ENCODE measurements around the gene NFIC. TPM values are rescaled to one million over a fixed set of nuclear protein-coding genes. Genes with fewer than 3 reads are reported as not detected.
"Not testable (repeated sequence)": the region's sequence is repeated elsewhere in the genome, so short reads cannot be mapped to it uniquely, and the experiment has no call there.

The NFIC gene
- total RNA-seq, 1 experiment from 2014 or later: 56.9 TPM

DNA sequence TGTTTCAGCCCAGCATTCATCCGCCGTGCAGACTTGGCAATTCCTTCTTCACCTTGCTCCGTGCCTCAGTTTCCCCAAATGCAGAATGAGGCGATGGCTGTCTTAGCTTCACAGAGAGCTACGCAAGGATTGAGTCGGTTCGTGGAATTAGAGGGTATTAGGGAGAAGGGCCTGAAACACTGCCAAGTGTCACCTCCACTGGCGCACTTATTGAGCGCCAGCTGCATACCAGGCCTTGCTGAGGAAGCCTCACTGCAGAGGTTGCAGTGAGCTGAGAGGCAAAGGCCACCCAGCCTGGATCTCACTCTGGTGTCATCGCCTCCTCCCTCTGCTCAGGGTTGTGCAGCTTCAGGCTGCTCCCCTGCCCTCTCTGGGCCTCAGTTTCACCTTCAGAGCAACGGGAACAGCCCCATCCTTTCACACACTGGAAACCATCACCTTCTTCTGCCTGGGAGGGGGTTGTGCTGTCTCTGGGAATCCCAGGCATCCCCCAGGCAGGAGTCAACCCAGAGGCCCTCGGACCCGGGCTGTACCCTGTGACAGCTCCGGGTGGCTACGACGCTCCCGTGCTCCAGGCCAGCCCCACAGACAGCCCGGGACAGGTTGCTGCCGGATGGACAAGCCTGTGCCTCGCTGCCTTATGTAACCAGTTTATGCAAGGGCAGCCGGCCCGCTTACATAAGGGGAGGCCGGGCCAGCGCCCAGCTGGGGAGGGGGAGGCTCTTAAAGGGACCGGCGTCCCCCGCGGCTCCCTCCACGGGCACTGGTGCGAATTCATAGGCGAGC lies 31.9 kb downstream of the NFIC start:
- no peak for DNase-seq (ENCODE audit: low read depth)

DNA sequence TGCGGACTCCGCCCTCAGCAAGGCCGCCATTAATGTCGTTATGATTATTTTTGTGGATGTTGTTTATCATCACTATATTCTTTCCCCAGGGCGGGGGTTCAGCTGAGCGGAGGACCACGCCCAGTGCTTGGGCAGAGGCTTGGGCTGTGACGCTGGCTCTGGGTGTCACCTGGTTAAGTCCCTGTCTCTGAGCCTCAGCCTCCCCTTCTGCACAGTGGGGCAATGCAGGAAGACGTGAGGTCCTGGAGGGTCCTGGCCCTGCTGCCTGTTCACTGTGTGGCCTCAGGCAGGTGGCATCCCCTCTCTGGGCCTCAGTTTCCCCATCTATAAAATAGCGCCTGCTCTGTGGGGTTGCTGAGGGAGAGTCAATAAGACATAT lies 32.5 kb downstream of the NFIC start:
- no peak for DNase-seq (ENCODE audit: low read depth)

DNA sequence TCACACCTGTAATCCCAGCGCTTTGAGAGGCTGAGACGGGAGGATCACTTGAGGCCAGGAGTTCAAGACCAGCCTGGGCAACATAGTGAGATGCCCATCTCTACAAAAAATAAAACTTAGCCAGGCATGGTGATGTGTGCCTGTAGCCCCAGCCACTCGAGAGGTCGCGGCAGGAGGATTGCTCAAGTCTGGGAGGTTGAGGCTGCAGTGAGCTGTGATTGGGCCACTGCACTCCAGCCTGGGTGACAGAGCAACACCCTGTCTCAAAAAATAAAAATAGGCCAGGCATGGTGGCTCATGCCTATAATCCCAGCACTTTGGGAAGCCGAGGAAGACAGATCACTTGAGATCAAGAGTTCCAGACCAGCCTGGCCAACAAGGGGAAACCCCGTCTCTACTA lies 32.9 kb downstream of the NFIC start:
- not testable (repeated sequence) for DNase-seq (ENCODE audit: low read depth)

DNA sequence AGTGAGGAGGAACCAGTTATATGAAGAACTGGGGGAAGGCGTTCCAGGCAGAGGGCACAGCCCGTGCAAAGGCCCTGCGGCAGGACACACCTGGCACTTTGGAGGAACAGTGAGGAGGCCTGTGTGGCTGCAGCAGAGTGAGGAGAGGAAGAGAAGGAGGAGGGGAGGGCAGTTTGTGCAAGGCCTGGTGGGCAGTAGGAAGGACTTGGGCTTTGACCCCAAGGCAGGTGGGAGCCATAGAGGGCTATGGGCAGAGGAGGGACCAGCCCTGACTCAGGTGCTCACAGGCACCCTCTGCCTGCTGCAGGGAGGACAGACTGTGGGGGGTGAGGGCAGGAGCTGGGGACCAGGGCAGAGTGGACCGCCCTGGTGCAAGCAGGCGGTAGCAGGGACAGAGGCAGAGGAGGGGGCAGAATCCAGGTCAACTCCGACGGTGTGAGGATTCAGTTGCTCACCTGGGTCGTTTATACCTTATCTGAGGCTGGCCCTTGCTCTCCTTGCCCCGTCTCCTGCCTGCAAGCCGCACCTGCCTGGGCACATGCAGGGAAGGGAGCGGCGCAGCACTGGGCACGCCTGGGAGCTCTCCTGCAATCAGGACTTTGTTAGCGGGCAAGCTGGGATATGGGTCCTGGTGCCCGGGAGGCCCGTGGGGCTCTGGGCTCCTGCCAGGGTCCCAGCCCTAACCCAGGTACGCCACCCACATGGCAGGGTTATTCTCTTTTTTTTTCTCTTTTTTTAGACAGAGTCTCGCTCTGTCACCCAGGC lies 34.8 kb downstream of the NFIC start:
- DNase-seq (ENCODE audit: low read depth): no peak

DNA sequence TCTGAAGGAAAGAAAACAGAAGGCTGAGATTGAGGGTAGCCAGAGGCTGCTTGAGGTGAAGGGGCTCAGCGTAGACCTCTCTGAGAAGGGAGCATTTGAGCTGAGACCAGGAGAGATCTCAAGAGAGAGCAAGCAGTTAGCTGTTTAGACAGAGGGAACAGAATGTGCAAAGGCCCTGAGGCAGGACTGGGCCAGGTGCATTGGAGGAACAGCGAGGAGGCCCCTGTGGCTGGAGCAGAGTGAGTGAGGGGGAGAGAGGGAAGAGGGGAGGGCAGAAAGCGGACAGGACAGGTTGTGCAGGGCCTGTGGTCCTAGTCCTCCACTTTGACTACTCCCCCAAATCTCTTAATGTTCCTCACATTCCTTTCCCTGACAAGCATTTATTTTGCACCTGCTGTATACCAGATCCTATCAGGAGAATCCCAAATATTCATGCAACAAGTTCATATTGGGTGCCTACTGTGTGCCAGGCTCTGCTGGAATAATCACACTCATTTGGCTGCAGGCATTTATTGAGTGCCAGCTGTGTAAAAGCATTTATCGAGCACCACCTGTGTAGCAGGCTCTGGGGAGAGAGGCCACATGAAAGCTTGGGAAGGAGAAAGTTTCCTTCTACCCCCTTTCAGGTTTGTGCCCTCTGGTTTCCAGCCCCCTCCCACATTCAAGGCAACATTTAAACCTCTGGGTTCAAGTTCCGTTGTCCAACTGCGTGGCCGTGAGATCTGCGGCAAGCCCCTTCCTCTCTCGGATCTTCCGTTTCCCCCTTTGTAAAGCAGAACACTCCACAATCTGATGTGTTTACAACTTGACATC lies 36.5 kb downstream of the NFIC start:
- DNase-seq (ENCODE audit: low read depth): no peak

DNA sequence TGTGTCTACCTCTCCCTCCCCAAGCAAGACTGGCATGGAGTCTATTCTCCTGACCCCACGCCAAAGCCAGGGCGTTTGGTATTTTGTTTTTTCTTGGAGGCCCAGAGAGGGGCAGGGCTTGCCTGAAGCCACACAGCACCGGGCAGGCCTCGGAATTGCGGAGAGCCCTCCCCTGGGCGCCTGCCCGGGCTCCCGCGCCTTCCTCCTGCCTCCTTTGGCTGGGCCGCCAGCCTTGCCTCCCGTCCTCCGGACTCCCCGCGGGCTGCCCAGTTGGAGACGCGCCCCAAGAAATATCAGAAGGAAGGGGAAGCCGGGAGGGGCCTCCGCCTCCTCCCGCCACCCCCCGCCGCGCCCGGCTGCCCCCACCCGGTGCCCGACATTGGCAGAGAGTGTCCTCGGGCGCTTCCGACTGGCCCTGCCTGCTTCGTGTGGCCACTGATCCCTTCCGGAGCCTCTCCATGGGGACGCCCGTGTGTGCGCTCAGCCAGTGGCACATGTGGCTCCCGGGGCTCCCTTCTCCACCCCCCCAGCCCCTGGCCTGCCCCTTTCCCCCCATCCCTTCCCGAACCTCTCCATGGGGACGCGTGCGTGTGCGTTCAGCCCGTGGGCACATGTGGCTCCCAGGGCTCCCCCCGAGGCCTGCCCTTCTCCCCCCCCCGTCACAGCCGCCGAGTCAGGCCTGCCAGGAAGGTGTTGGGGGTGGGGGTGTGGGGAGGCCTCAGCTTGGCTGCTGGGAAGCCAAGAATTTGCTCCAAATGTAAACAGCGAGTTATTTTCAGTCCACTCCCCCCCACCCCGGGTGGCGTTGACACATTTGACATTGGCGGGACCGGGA lies 37.3 kb downstream of the NFIC start:
- DNase-seq (ENCODE audit: low read depth): peak; percentile 91

DNA sequence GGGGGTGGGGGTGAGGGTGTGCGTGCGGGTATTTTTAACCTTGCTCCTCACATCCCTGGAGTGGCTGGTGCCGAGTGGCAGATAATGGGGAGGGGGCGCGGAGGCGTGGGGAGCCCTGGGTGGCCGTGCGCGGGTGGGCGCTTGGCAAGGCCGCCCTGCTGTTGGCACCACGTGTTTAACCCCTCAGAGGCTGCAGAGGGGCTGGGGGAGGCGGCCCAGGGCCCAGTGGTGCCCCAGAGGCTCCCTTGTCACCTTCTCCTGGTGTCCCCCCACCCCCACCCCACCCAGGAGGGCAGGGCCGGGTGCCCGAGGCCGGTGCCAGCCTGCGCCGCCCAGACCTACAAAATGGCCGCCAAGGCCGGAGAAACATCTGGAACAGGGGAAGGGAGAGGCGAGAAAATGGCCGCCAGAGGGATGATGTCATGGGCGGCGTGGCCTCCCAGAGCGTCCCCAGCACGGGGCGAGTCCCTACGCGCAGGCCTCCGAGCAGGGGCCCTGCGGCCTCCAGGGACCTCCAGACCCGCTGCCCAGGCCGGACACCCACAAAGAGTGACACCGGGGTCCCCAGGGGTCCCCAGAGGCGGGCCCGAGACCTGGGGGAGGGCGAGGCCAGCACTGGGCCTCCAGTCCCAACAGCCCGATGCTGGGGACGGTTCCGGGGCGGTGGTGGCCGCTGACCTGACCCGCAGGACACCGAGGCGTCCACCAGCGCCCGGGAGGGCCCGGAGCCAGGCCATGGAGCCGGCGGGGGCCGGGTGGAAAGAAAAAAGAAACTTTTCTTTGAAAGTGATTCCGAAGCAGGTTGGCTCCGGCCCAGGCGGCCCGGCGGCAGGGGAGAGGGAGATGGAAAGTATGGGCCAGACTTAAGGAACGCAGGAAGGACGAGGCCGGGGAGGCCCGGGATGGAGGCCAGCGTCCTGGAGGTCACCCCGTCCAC lies 38.2 kb downstream of the NFIC start:
- peak; percentile 29 for DNase-seq (ENCODE audit: low read depth)

DNA sequence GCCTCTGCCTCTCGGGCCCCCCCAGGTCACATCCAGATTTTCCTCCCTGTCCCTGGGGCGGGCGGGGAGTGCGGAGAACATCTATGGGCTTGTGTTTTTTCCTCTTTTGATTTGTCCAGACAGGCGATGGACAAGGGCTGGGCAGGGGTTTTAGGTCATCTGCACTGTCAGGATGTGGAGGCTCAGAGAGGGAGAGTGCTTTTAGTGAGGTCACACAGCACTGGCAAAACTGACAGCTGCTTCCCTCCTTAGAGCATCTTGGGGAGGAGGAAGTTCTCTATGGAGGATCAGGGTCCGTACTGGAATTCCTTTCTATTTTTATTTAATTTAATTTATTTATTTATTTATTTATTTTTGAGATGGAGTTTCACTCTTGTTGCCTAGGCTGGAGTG lies 38.9 kb downstream of the NFIC start:
- DNase-seq (ENCODE audit: low read depth): no peak

DNA sequence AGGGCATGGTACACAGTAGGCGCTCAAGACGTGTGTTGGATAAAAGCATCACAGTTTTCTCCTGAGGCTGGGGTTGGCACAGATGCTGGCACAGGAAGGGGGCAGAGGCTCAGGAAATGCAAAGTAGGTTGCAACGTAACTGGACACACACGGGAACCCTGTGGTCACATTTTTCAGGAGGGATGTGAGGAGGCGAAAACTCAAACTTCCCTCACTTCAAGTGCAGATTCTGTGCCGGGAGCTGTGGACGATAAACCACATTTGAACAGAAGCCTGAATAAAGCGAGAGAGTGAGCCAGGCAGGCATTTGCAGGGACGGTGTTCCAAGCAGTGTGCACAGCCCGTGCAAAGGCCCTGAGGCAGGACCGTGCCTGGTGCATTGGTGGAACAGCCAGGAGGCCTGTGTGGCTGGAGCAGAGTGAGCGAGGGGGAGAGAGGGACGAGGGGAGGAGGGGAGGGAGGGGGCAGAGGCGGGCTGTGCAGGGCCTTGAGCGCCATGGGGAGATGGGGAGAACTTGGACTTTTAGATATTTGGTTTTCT lies 40.3 kb downstream of the NFIC start:
- DNase-seq (ENCODE audit: low read depth): no peak

DNA sequence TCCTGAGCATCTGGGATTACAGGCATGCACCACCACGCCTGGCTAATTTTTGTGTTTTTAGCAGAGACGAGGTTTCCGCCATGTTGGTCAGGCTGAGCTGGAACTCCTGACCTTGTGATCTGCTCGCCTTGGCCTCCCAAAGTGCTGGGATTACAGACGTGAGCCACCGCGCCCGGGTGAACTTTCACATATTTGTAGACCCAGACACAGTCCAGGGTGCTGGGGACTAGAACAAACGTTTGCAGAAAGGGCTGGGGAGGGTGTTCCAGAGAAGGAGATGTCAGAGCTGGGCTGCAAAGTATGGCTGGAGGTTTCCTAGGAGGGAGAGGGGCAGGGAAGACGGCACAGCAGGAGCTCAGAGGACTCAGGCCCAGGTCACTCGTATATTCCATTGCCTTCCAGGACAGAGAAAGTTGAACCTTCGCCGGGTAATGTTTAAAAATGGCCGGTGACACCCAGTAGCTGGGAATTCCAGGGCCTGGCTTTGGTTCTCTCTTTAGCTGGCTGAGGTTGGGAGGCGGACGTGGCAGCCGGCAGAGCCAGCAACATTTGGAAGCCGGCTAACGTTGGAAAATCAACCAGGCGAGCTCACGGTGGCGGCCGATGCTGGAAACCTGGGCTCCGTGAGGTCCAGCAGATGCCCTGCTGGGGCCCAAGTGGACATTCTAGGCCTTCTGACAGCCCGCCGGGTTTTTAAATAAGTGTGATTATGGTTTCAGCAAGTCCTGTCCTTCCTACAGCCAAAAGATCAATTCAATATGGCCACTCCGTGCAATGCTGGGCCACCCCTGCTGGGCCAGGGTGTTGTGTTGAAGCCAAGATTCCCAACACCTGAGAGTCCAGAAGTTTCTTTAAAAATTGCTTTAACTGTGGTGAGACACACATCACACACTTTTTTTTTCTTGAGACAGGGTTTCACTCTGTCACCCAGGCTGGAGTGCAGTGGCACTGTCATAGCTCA lies 41.5 kb downstream of the NFIC start:
- no peak for DNase-seq (ENCODE audit: low read depth)

DNA sequence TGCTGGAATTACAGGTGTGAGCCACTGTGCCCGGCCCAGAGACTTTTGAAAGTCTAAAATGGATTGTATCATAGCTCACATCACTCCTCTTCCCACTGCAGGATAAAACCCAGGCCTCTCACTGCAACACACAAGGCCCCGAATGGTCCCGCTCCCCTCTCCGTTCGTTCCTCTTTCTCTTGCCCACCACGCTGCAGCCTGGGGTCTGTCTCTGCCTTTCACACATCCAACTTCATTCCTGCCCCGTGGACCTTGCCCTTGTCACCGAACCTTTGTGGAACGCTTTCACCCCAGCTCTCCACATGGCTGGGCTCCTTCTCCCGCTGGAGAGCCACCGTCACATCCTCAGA lies 42.6 kb downstream of the NFIC start:
- DNase-seq (ENCODE audit: low read depth): no peak

DNA sequence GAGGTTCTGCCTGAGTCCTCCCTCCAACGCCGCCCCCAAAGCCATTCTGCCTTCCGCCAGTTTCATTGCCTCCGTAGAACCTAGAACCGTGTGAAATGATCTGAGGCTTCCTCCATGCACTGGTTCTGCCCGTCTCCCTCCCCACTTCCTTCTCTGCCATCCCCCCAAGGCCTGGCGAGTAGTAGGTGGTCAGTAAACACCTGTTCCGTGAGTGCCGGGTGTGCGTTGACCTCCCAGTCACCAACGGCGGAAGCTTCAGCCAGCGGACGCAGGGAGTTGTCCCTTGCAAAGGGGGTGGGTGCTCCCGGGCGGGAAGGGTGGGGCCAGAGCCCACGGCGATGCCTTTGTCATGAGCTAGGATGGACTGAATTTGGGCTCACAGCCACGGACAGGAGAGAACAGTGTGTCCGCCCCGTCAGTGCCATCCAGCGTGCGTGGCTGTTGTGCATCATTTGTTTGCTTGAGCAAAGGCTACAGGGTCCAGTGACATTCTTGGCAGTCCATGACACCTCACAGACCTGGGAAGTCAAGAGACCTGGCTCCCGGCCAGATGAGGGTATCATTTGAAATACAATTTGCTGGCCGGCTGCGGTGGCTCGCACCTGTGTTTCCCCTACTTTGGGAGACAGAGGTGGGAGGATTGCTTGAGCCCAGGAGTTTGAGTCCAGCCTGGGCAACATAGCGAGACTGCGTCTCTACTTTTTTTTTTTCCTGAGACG lies 43.1 kb downstream of the NFIC start:
- DNase-seq (ENCODE audit: low read depth): no peak

DNA sequence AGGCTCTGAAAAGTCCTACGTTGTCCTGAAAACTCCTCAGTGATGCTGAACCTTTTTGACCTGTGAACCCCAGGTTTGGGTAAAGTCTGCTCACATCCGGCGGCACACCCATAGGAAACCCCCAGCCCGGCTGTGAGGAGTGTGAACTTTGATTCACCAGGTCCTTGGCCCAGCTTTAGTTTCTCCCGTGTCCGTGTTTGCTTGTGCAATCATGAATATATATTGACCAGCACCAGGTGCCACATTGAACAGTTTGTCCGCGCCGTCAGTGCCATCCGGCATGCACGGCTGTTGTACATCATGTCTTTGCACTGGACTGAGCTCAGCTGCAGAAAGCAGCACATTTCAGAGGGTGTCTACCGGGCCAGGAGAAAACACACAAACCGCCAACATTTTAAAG lies 45.3 kb downstream of the NFIC start:
- no peak for DNase-seq (ENCODE audit: low read depth)

DNA sequence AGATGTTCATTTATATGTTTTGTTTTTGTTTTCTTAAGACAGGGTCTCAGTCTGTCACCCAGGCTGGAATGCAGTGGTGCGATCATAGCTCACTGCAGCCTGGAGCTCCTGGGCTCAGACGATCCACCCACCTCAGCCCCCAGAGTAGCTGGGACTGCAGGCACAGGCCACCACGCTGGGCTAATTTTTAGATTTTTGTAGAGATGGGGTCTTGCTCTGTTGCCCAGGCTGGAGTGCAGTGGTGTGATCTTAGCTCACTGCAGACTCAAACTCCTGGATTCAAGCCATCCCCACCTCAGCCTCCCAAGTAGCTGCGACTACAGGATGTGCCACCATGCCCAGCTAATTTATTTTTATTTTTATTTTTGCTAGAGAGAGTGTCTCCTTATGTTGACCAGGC lies 45.7 kb downstream of the NFIC start:
- DNase-seq (ENCODE audit: low read depth): no peak

DNA sequence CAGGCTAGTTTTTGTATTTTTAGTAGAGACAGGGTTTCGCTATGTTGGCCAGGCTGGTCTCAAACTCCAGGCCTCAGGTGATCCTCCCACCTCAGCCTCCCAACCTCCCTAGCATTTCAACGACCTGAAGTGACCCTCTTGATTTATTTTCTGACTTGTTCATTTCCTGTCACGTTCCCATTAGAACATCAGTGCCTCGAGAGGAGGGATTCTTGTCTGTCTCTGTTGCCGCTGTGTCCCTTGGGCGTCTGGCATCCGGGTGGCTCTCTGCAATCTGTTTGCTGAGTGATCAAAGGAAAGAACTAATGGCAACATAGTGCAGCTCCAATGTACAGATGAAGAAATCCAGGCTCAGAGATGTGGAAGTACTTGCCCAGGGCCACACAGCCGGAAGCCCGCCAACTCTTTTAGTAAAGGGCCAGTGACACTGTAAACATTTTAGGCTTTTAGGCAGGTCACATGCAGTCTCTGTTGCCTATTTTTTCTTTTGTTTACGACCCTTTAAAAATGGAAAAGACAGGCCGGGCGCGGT lies 47.5 kb downstream of the NFIC start:
- DNase-seq (ENCODE audit: low read depth): no peak

DNA sequence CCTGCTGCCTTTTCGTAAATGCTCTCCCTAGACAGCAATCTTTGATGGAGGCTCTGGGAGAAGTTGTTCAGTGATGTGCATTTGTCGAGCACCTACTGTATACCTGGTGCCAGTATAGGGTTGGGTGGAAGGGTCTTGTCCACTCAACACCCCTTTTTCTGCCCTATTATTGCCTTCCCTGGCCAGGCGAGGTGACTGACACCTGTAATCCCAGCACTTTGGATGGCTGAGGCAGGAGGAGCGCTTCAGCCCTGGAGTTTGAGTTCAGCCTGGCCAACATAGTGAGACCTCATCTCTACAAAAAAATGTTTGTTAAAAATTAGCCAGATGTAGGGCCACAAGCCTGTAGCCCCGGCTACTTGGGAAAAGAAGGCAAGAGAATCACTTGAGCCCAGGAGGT lies 49.3 kb downstream of the NFIC start:
- no peak for DNase-seq (ENCODE audit: low read depth)

DNA sequence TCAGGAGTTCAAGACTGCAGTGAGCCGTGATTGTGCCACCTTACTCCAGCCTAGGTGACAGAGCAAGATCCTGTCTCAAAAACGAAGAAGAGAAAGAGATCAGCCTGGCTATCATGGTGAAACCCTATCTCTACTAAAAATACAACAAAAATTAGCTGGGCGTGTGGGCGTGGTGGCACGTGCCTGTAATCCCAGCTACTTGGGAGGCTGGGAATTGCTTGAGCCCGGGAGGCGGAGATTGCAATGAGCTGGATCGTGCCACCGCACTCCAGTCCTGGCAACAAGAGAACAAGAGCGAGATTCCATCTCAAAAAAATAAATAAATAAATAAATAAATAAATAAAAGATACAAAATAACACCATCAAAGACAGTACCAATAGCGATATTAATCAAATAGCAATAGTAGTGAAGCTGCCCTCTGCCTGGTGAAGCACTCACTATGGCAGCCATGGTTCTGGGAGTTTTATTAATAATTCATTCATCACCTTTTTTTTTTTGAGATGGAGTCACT lies 53.9 kb downstream of the NFIC start:
- DNase-seq (ENCODE audit: low read depth): no peak
